ENCODE data around the gene PRKCZ. TPM values are rescaled to one million over a fixed set of nuclear protein-coding genes. Genes with fewer than 3 reads are reported as not detected.

The PRKCZ gene
- total and polyA plus RNA-seq, 9 of the 15 experiments (the other 6 are each of a cell fraction or from before 2014, with no cell fraction given), result 0.07 to 3.1 (median 1.3) TPM

GRCh38 chr1:2160451-2161300 is 110.5 kb downstream of the PRKCZ start:
- Histone ChIP-seq H4K20me1 (replicated peaks; ENCODE audit: control insufficient read depth, insufficient read depth, low read length) (no peaks in the 10 kb centered on the region), H3K4me2 (ENCODE audit: insufficient read depth, low read length) (no peak overlapping the region), H3K4me3 (no peak overlapping the region), H3K36me3 (ENCODE audit: control insufficient read depth, insufficient read depth, low read length) (no peaks in the 10 kb centered on the region), H3K9me1 (ENCODE audit: control insufficient read depth, insufficient read depth, low read length) (no peaks in the 10 kb centered on the region), H2AFZ (ENCODE audit: low read depth, low read length) (no peak overlapping the region), H3K27ac (ENCODE audit: extremely low read depth, low read depth, low read length) (no peak overlapping the region), H3K9ac (ENCODE audit: insufficient read depth in 1 of 2, low read depth in 2 of 2, low read length in 2 of 2) (peak overlapping the region in 1 of 2 experiments; percentile 48; a peak in 2 of 4 replicates), H3K27me3 (ENCODE audit: control insufficient read depth in 2 of 2, insufficient read depth in 2 of 2, low read length in 2 of 2) (peaks cover 70 to 94% of the 10 kb centered on the region in 2 experiments), H3K4me1 (replicated peaks in 1 of 2; ENCODE audit: control insufficient read depth in 2 of 2, insufficient read depth in 2 of 2, low read length in 2 of 2) (peaks cover 0 to 25% of the 10 kb centered on the region in 2 experiments; a peak in 2 of 5 replicates), H3K9me3 (replicated peaks; ENCODE audit: control insufficient read depth, insufficient read depth, low read depth, low read length) (peaks cover 10% of the 10 kb centered on the region), H3K79me2 (ENCODE audit: control insufficient read depth, insufficient read depth, low read length) (no peaks in the 10 kb centered on the region)
- 9% methylated on average over 33 of the region's 34 CpGs for WGBS (ENCODE audit: insufficient coverage, low coverage, missing lambda C conversion rate)
- intact Hi-C loops (cut with micrococcal nuclease), result no loop called here
- TF ChIP-seq ZBTB17 (CRISPR knock-in tag; IDR thresholded peaks at IDR 0.05) (no peak), EGR1 (conservative IDR thresholded peaks at IDR 0.05) (peak; percentile 32; the same call in 1 of the 2 replicates)
- no TSS peak for BruUV-seq (replicated peaks)
- FAIRE-seq (no peak), ATAC-seq (peak; percentile 30), DNase-seq (ENCODE audit: extremely low read depth in 1 of 4, low spot score in 3 of 4) (peak in 2 of 4 experiments; percentile 48 to 50)
- ChIA-PET CTCF (ENCODE audit: low intra/inter-chr PET ratio) (no interaction called here), POLR2A (interaction anchor here (0.6 kb wide), 2 partner anchors 87 to 401 kb away, joined by 3 to 5 read pairs; no protein-coding TSS in a partner anchor)
- in situ Hi-C loops (cut with MboI), result no loop called here

GRCh38 chr1:2163205-2163604 is 113.0 kb downstream of the PRKCZ start:
- DNase-seq (ENCODE audit: extremely low read depth in 1 of 4, low spot score in 3 of 4) (no peak), ATAC-seq (peak; percentile 27; the same call in 1 of the 3 replicates), FAIRE-seq (no peak)
- no peak overlapping the region for H3K9ac ChIP-seq (ENCODE audit: insufficient read depth in 1 of 2, low read depth in 2 of 2, low read length in 2 of 2)
- no peak overlapping the region for H3K4me2 ChIP-seq (ENCODE audit: insufficient read depth, low read length)
- peaks cover 0 to 32% of the 10 kb centered on the region in 2 experiments; a peak in 2 of 5 replicates for H3K4me1 ChIP-seq (replicated peaks in 1 of 2; ENCODE audit: control insufficient read depth in 2 of 2, insufficient read depth in 2 of 2, low read length in 2 of 2)
- no peaks in the 10 kb centered on the region for H3K36me3 ChIP-seq (ENCODE audit: control insufficient read depth, insufficient read depth, low read length)
- H3K27ac ChIP-seq (ENCODE audit: extremely low read depth, low read depth, low read length), result no peak overlapping the region
- no peaks in the 10 kb centered on the region for H4K20me1 ChIP-seq (replicated peaks; ENCODE audit: control insufficient read depth, insufficient read depth, low read length)
- peaks cover 10% of the 10 kb centered on the region for H3K9me3 ChIP-seq (replicated peaks; ENCODE audit: control insufficient read depth, insufficient read depth, low read depth, low read length)
- in situ Hi-C loops (cut with MboI) (no loop called here), intact Hi-C loops (cut with micrococcal nuclease) (no loop called here)
- BruUV-seq (replicated peaks), result no TSS peak
- H3K27me3 ChIP-seq (ENCODE audit: control insufficient read depth in 2 of 2, insufficient read depth in 2 of 2, low read length in 2 of 2), result peaks cover 70 to 95% of the 10 kb centered on the region in 2 experiments
- no peaks in the 10 kb centered on the region for H3K9me1 ChIP-seq (ENCODE audit: control insufficient read depth, insufficient read depth, low read length)
- WGBS (ENCODE audit: insufficient coverage, low coverage, missing lambda C conversion rate), result 7% methylated on average over 7 of the region's 7 CpGs
- POLR2A ChIA-PET, result interaction anchor here (0.7 kb wide), 1 partner anchor 12 kb away, joined by 3 read pairs; no protein-coding TSS in a partner anchor
- no peaks in the 10 kb centered on the region for H3K79me2 ChIP-seq (ENCODE audit: control insufficient read depth, insufficient read depth, low read length)
- H3K4me3 ChIP-seq, result no peak overlapping the region
- CTCF ChIA-PET (ENCODE audit: low intra/inter-chr PET ratio), result no interaction called here
- H2AFZ ChIP-seq (ENCODE audit: low read depth, low read length), result no peak overlapping the region
- no peak for TF ChIP-seq ERF (CRISPR knock-in tag; IDR thresholded peaks at IDR 0.05)
- no peak for TF ChIP-seq POLR3G (IDR thresholded peaks at IDR 0.05; ENCODE audit: extremely low read depth, insufficient read length, insufficient replicate concordance)
- TF ChIP-seq SAFB2 (IDR thresholded peaks at IDR 0.05; ENCODE audit: borderline replicate concordance, low read depth, low read length, severe bottlenecking), result no peak
- TF ChIP-seq RFX1 (IDR thresholded peaks at IDR 0.05), result no peak
- TF ChIP-seq GTF2B (IDR thresholded peaks at IDR 0.05; ENCODE audit: extremely low read depth, insufficient read length), result no peak
- TF ChIP-seq HDGF (IDR thresholded peaks at IDR 0.05), result no peak
- no peak for TF ChIP-seq POLR2AphosphoS2 (IDR thresholded peaks at IDR 0.05; ENCODE audit: low read length)
- no peak for TF ChIP-seq ZNF57 (CRISPR knock-in tag; IDR thresholded peaks at IDR 0.05)
- no peak for TF ChIP-seq ZNF695 (CRISPR knock-in tag; IDR thresholded peaks at IDR 0.05)
